Progenitor cell of endocrine pancreas (in vitro differentiated cells): ENCODE data around the gene EHBP1. TPM values are rescaled to one million over a fixed set of nuclear protein-coding genes. Genes with fewer than 3 reads are reported as not detected.

ENCODE experiments used
- DNase-seq: peaks from one replicate; pipeline ENCODE4 v3.0.0; 2021; ENCODE audit warnings: low spot score; ENCODE audit not compliant: unreplicated experiment
- H3K27ac Mint-ChIP-seq: 2 replicates; pipeline ENCODE4 v1.8.0; 2021; ENCODE audit warnings: mild to moderate bottlenecking, moderate library complexity, mixed read lengths
- H3K27me3 Mint-ChIP-seq: 2 replicates; pipeline ENCODE4 v1.8.0; 2021; ENCODE audit warnings: mixed read lengths
- H3K36me3 Mint-ChIP-seq: 2 replicates; pipeline ENCODE4 v1.8.0; 2022; ENCODE audit warnings: mixed read lengths; ENCODE audit not compliant: insufficient read depth
- H3K4me1 Mint-ChIP-seq: 2 replicates; pipeline ENCODE4 v1.8.0; 2021; ENCODE audit warnings: low read depth, mixed read lengths
- H3K4me3 Mint-ChIP-seq: 2 replicates; pipeline ENCODE4 v1.8.0; 2021; ENCODE audit warnings: low read depth, mild to moderate bottlenecking, moderate library complexity, mixed read lengths
- H3K9me3 Mint-ChIP-seq: 2 replicates; pipeline ENCODE4 v1.8.0; 2021; ENCODE audit warnings: low read depth, mixed read lengths
- CTCF ChIP-seq: fragments of 200-600 bp; sonication (generic); IDR thresholded peaks from one replicate; pipeline ENCODE4 v1.5.0; 2021; ENCODE audit warnings: antibody characterized with exemption, mild to moderate bottlenecking; ENCODE audit not compliant: unreplicated experiment
- total RNA-seq: library from RNA; stranded (reverse); gene quantifications from 2 replicates; pipeline ENCODE4 v1.2.1, GENCODE V29; 2021

The EHBP1 gene
- total RNA-seq, 1 donor from 2014 or later: 45.6 TPM

DNA sequence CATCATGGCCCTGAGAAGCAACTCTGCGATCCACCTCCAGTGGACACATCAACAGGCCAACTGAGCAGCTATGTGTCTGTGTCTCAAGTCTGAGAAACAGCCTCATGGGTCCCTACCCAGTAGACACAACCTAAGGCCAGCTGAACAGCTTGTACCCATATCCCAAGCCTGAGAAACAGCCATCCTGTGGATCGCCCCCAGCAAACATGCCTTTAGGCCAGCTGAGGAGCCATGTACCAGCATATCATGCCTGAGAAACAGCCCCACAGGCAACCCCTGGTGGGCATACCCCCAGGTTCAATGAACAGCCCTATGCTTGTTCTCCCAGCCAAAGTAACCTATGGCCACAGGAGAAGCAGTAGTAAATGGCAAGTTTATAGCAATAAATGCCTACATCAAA, 218.4 kb downstream of the EHBP1 start:
- no peak for DNase-seq
- no peaks in the 10 kb centered on the region for H3K27me3 Mint-ChIP-seq
- no peaks in the 10 kb centered on the region for H3K4me1 Mint-ChIP-seq
- no peak for TF ChIP-seq CTCF
- no peak overlapping the region for H3K4me3 Mint-ChIP-seq
- H3K9me3 Mint-ChIP-seq: peaks cover 32% of the 10 kb centered on the region
- H3K36me3 Mint-ChIP-seq: peaks cover 40% of the 10 kb centered on the region
- no peak overlapping the region for H3K27ac Mint-ChIP-seq

DNA sequence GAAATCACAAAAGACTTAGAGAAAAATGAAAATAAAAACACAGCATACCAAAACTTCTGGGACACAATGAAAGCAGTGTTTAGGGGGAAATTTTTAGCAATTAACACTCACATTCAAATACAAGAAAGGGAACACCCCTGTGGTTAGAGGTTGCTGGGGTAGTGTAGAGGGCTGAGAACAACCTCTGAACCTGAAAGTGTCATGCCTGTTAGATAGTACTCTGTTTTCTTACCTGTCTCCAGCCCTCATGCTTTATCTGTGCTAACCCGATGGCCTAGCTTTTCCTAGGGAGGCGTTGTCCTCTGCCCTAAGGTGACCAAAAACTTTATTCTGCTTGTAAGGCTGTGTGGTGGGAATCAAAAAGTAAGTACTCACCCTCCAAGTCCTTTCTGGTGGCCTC, 222.5 kb downstream of the EHBP1 start:
- no peak for DNase-seq
- Mint-ChIP-seq H3K9me3 (peaks cover 19% of the 10 kb centered on the region), H3K36me3 (peaks cover 19% of the 10 kb centered on the region)

DNA sequence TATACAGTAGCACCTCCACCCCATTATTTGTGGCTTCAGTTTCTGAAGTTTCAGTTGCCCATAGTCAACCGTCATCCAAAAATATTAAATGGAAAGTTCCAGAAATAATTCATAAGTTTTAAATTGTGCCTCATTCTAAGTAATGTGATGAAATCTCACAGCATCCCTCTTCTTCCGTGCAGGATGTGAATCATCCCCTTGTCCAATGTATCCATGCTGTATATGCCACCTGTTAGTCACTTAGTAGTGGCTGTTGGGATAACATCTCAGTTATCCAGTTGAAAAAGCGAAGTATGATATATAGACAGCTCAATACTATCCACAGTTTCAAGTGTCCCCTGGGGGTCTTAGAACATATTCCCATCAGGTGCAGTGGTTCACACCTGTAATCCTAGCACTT, 226.0 kb downstream of the EHBP1 start:
- no peak overlapping the region for H3K4me3 Mint-ChIP-seq
- H3K4me1 Mint-ChIP-seq: no peaks in the 10 kb centered on the region
- H3K9me3 Mint-ChIP-seq: no peaks in the 10 kb centered on the region
- no peak for DNase-seq
- H3K36me3 Mint-ChIP-seq: no peaks in the 10 kb centered on the region
- H3K27ac Mint-ChIP-seq: no peak overlapping the region
- TF ChIP-seq CTCF: no peak
- no peaks in the 10 kb centered on the region for H3K27me3 Mint-ChIP-seq

More for the DNA sequence above, 222.5 kb downstream of the EHBP1 start:
- TF ChIP-seq CTCF: no peak
- Mint-ChIP-seq H3K27ac (peak overlapping the region; percentile 31), H3K4me3 (no peak overlapping the region), H3K27me3 (no peaks in the 10 kb centered on the region), H3K4me1 (no peaks in the 10 kb centered on the region)

- H3K4me3 Mint-ChIP-seq: no peak overlapping the region
These were observed 227.9 kb downstream of the EHBP1 start for GRCh38 chr2:62933398-62933917.

GRCh38 chr2:62934517-62934916, 229.0 kb downstream of the EHBP1 start:
- DNase-seq: no peak
- no peaks in the 10 kb centered on the region for H3K4me1 Mint-ChIP-seq
- H3K27ac Mint-ChIP-seq: no peak overlapping the region
- TF ChIP-seq CTCF: no peak
- H3K36me3 Mint-ChIP-seq: no peaks in the 10 kb centered on the region
- no peaks in the 10 kb centered on the region for H3K27me3 Mint-ChIP-seq
- no peak overlapping the region for H3K4me3 Mint-ChIP-seq
- H3K9me3 Mint-ChIP-seq: no peaks in the 10 kb centered on the region

More at GRCh38 chr2:62933398-62933917, 227.9 kb downstream of the EHBP1 start:
- no peaks in the 10 kb centered on the region for H3K27me3 Mint-ChIP-seq
- no peak for DNase-seq
- H3K9me3 Mint-ChIP-seq: no peaks in the 10 kb centered on the region
- no peak for TF ChIP-seq CTCF
- no peaks in the 10 kb centered on the region for H3K36me3 Mint-ChIP-seq
- no peaks in the 10 kb centered on the region for H3K4me1 Mint-ChIP-seq
- no peak overlapping the region for H3K27ac Mint-ChIP-seq
